A549 (cell line): ENCODE measurements around the gene CREB3L1. TPM values are rescaled to one million over a fixed set of nuclear protein-coding genes. Genes with fewer than 3 reads are reported as not detected.

ENCODE experiments used
- ATAC-seq, 2 experiments: fragments of 200-7000 bp in 1 of 2; fragments of >200 bp in 1 of 2; cut with Nextera tagmentation in 1 of 2; cut with Tn5 transposase in 1 of 2; 3 replicates each; pipeline versions ENCODE4 v1.8.0 to v1.9.1; 2018 to 2020; ENCODE audit warnings: mild to moderate bottlenecking in 1 of 2, moderate library complexity in 1 of 2
- CTCF ChIA-PET: fragments of 300-600 bp; sonication (Branson Sonifier 250); formaldehyde crosslinking; extraction: SDS; loops from one replicate; lab custom pipeline; 2021; ENCODE audit warnings: antibody characterized with exemption, inconsistent platforms; lab: Yijun Ruan, JAX
- POLR2A ChIA-PET: fragments of 350-600 bp; formaldehyde crosslinking; extraction: SDS; loops from one replicate; lab custom pipeline; 2021; ENCODE audit warnings: antibody characterized with exemption, inconsistent platforms; lab: Yijun Ruan, JAX
- DNase-seq, 2 experiments: peaks; one replicate each; pipeline versions ENCODE4 v3.0.0 to v3.0.0-alpha.2; 2011 to 2016; ENCODE audit warnings: low read depth in 1 of 2, low spot score in 1 of 2
- FAIRE-seq: peaks from 2 replicates; lab custom pipeline; 2011; peaks lifted over from hg19 to GRCh38; lab: Jason Lieb, UNC
- H3K27ac ChIP-seq, 2 experiments: fragments of >200 bp; sonication (Bioruptor Twin); formaldehyde crosslinking; 3 replicates each; pipeline ENCODE4 v1.5.1; 2016 to 2017
- H3K4me1 ChIP-seq: fragments of >200 bp; sonication (Bioruptor Twin); formaldehyde crosslinking; 3 replicates; pipeline ENCODE4 v1.6.1; 2016
- H3K4me2 ChIP-seq: fragments of >200 bp; sonication (Bioruptor Twin); formaldehyde crosslinking; 3 replicates; pipeline ENCODE4 v1.6.1; 2016
- H3K4me3 ChIP-seq: fragments of >200 bp; sonication (Bioruptor Twin); formaldehyde crosslinking; 3 replicates; pipeline ENCODE4 v1.5.1; 2016
- H3K9me3 ChIP-seq: fragments of >200 bp; sonication (Bioruptor Twin); formaldehyde crosslinking; 3 replicates; pipeline ENCODE4 v1.6.1; 2016
- CHD4 ChIP-seq: fragments of 200-600 bp; sonication (generic); IDR thresholded peaks from 2 replicates; pipeline ENCODE4 v1.6.1; 2016; ENCODE audit warnings: antibody characterized with exemption, mild to moderate bottlenecking, borderline replicate concordance
- EHMT2 ChIP-seq: fragments of 200-600 bp; sonication (generic); IDR thresholded peaks from 2 replicates; pipeline ENCODE4 v1.6.1; 2016; ENCODE audit warnings: antibody characterized with exemption, low read depth, mild to moderate bottlenecking, moderate library complexity
- EP300 ChIP-seq, 2 experiments: fragments of >200 bp; sonication (Bioruptor Twin); formaldehyde crosslinking; IDR thresholded peaks; 2 replicates in 1 of 2; 3 replicates in 1 of 2; pipeline ENCODE4 v1.6.1; 2016 to 2017
- ESRRA ChIP-seq: fragments of 150-350 bp; IDR thresholded peaks from 2 replicates; pipeline ENCODE4 v1.6.1; 2014; ENCODE audit warnings: mild to moderate bottlenecking, low read length, borderline replicate concordance
- HDAC2 ChIP-seq: fragments of 200-600 bp; sonication (generic); IDR thresholded peaks from 2 replicates; pipeline ENCODE4 v1.6.1; 2016
- HEYL ChIP-seq: fragments of 250-450 bp; sonication (Bioruptor Pico); IDR thresholded peaks from 2 replicates; pipeline ENCODE4 v1.8.0; 2021; ENCODE audit warnings: mild to moderate bottlenecking, moderate library complexity
- HOXB5 ChIP-seq: fragments of 250-450 bp; sonication (Bioruptor Pico); IDR thresholded peaks from 2 replicates; pipeline ENCODE4 v1.5.0; 2020; ENCODE audit warnings: mild to moderate bottlenecking, moderate library complexity
- JUN ChIP-seq, 2 experiments: fragments of >200 bp; sonication (Bioruptor Twin); formaldehyde crosslinking; IDR thresholded peaks; 2 replicates in 1 of 2; 3 replicates in 1 of 2; pipeline ENCODE4 v1.6.1; 2016 to 2017
- JUNB ChIP-seq: fragments of >200 bp; sonication (Bioruptor Twin); formaldehyde crosslinking; IDR thresholded peaks from 2 replicates; pipeline ENCODE4 v1.6.1; 2016
- NPAS2 ChIP-seq: fragments of 250-450 bp; sonication (Bioruptor Pico); IDR thresholded peaks from 2 replicates; pipeline ENCODE4 v1.8.0; 2022; ENCODE audit warnings: mild to moderate bottlenecking, moderate library complexity, borderline replicate concordance
- RAD21 ChIP-seq, 2 experiments: fragments of >200 bp in 1 of 2; sonication (Bioruptor Twin) in 1 of 2; formaldehyde crosslinking in 1 of 2; IDR thresholded peaks in 1 of 2; conservative IDR thresholded peaks in 1 of 2; 2 replicates in 1 of 2; 3 replicates in 1 of 2; pipeline ENCODE4 v1.6.1; 2012 to 2018; ENCODE audit warnings: inconsistent platforms in 1 of 2
- RARB ChIP-seq: fragments of 250-450 bp; sonication (Bioruptor Pico); IDR thresholded peaks from 2 replicates; pipeline ENCODE4 v1.8.0; 2021; ENCODE audit warnings: mild to moderate bottlenecking, moderate library complexity
- RCOR1 ChIP-seq: fragments of 150-350 bp; IDR thresholded peaks from 2 replicates; pipeline ENCODE4 v1.6.1; 2014; ENCODE audit warnings: antibody characterized with exemption, low read length, low read depth
- RNF2 ChIP-seq: fragments of 200-600 bp; sonication (generic); IDR thresholded peaks from 2 replicates; pipeline ENCODE4 v1.6.1; 2016; ENCODE audit warnings: low read depth, mild to moderate bottlenecking, antibody characterized with exemption, moderate library complexity, borderline replicate concordance
- SMC3 ChIP-seq: fragments of >200 bp; sonication (Bioruptor Twin); formaldehyde crosslinking; IDR thresholded peaks from 3 replicates; pipeline ENCODE4 v1.6.1; 2018; ENCODE audit warnings: inconsistent platforms
- TP53 ChIP-seq: fragments of 250-450 bp; sonication (Bioruptor Pico); IDR thresholded peaks from 2 replicates; pipeline ENCODE4 v1.5.0; 2021; ENCODE audit warnings: mild to moderate bottlenecking, moderate library complexity
- ZFP36 ChIP-seq: fragments of 450-650 bp; IDR thresholded peaks from 2 replicates; pipeline ENCODE4 v1.6.1; 2014; ENCODE audit warnings: borderline replicate concordance; ENCODE audit not compliant: partially characterized antibody
- ZNF302 ChIP-seq: fragments of 250-450 bp; sonication (Bioruptor Pico); IDR thresholded peaks from 2 replicates; pipeline ENCODE4 v1.9.0; 2021; ENCODE audit warnings: inconsistent platforms, mild to moderate bottlenecking, moderate library complexity
- WGBS: methylation state at CpG from one replicate; pipeline ENCODE4 v1.1.6; 2017; ENCODE audit errors: missing lambda C conversion rate; 5-methylcytosine and 5-hydroxymethylcytosine counted together
- polyA plus RNA-seq, 4 experiments: library from polyadenylated mRNA; depleted of rRNA in 3 of 4; stranded (reverse); fragments of >200 nt; fragmentation: RNase III in 1 of 4; extraction: RNeasy Plus Mini Kit Qiagen cat#74134 plus additional on column Dnase treatment in 1 of 4; gene quantifications; 2 replicates in 3 of 4; 3 replicates in 1 of 4; pipeline ENCODE4 v1.2.3, GENCODE V29; 2011 to 2017
- TF ChIP-seq, protein P1 (sequence below): IDR thresholded peaks from 2 replicates; pipeline ENCODE4 v1.6.1; 2012
- TF ChIP-seq, protein P2 (sequence below): fragments of 150-350 bp; IDR thresholded peaks from 2 replicates; pipeline ENCODE4 v1.6.1; 2014; ENCODE audit warnings: low read depth, mild to moderate bottlenecking, low read length
- TF ChIP-seq, protein P3 (sequence below): fragments of 450-650 bp; IDR thresholded peaks from 2 replicates; pipeline ENCODE4 v1.6.1; 2014; ENCODE audit warnings: antibody characterized with exemption
- TF ChIP-seq, protein P4 (sequence below): IDR thresholded peaks from 2 replicates; pipeline ENCODE4 v1.6.1; 2012
- TF ChIP-seq, protein P5 (sequence below): IDR thresholded peaks from 2 replicates; pipeline ENCODE4 v1.6.1; 2012; ENCODE audit warnings: low read depth, borderline replicate concordance

Gene CREB3L1
- polyA plus RNA-seq, 2 of the 4 experiments (the other 2 are of a cell fraction), result 0.61 to 2.3 TPM

DNA sequence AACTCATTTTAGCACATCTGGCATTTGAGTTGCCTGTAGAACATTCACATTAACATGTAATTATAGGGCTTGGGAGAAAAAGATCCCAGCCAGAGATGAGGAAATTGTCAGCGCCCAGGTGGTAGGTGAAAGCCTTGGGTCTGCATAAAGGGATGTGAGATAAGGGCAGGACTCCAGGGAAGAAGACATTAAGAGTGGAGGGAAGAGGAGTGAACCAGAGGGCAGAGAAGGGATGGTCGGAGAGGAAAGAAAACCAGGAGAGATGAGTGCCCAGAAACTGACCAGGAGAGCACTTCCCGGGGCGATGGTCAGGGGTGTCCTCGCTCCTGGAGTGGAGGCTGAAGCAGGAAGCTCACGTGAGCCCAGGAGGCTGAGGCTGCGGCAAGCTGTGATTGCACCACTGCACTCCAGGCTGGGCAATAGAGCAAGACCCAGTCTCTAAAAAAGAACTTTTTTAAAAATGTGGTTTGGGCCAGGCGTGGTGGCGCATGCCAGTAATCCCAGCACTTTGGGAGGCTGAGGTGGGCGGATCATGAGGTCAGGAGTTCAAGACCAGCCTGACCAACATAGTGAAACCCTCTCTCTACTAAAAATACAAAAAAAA lies 49.5 kb downstream of the CREB3L1 start:
- ChIA-PET CTCF (interaction anchor here (0.6 to 2.5 kb wide), 4 partner anchors 18 to 87 kb away, joined by 3 to 8 read pairs (median 6); no protein-coding TSS in a partner anchor), POLR2A (no interaction called here)
- WGBS, result 58% methylated on average over 10 of the region's 10 CpGs
- ATAC-seq (no peak), FAIRE-seq (no peak), DNase-seq (no peak)
- TF ChIP-seq RAD21 (conservative IDR thresholded peaks at IDR 0.05 in 1 of 2, IDR thresholded peaks at IDR 0.05 in 1 of 2) (no peak), HDAC2 (no peak), ZFP36 (no peak), RCOR1 (no peak), EHMT2 (no peak), HOXB5 (no peak), EP300 (IDR thresholded peaks at IDR 0.05) (no peak), HEYL (CRISPR knock-in tag) (no peak), TP53 (no peak), RARB (CRISPR knock-in tag) (no peak), ESRRA (no peak), JUN (IDR thresholded peaks at IDR 0.05) (no peak), CHD4 (no peak)
- TF ChIP-seq, protein P1, sequence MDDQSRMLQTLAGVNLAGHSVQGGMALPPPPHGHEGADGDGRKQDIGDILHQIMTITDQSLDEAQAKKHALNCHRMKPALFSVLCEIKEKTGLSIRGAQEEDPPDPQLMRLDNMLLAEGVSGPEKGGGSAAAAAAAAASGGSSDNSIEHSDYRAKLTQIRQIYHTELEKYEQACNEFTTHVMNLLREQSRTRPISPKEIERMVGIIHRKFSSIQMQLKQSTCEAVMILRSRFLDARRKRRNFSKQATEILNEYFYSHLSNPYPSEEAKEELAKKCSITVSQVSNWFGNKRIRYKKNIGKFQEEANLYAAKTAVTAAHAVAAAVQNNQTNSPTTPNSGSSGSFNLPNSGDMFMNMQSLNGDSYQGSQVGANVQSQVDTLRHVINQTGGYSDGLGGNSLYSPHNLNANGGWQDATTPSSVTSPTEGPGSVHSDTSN, result no peak
- TF ChIP-seq, protein P2, sequence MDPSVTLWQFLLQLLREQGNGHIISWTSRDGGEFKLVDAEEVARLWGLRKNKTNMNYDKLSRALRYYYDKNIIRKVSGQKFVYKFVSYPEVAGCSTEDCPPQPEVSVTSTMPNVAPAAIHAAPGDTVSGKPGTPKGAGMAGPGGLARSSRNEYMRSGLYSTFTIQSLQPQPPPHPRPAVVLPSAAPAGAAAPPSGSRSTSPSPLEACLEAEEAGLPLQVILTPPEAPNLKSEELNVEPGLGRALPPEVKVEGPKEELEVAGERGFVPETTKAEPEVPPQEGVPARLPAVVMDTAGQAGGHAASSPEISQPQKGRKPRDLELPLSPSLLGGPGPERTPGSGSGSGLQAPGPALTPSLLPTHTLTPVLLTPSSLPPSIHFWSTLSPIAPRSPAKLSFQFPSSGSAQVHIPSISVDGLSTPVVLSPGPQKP, result no peak
- TF ChIP-seq, protein P3, sequence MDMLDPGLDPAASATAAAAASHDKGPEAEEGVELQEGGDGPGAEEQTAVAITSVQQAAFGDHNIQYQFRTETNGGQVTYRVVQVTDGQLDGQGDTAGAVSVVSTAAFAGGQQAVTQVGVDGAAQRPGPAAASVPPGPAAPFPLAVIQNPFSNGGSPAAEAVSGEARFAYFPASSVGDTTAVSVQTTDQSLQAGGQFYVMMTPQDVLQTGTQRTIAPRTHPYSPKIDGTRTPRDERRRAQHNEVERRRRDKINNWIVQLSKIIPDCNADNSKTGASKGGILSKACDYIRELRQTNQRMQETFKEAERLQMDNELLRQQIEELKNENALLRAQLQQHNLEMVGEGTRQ, result no peak
- TF ChIP-seq, protein P4, sequence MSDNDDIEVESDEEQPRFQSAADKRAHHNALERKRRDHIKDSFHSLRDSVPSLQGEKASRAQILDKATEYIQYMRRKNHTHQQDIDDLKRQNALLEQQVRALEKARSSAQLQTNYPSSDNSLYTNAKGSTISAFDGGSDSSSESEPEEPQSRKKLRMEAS, result no peak
- Histone ChIP-seq H3K4me3 (no peak overlapping the region), H3K4me1 (no peaks in the 10 kb centered on the region), H3K9me3 (no peaks in the 10 kb centered on the region), H3K4me2 (no peak overlapping the region), H3K27ac (no peak overlapping the region)

DNA sequence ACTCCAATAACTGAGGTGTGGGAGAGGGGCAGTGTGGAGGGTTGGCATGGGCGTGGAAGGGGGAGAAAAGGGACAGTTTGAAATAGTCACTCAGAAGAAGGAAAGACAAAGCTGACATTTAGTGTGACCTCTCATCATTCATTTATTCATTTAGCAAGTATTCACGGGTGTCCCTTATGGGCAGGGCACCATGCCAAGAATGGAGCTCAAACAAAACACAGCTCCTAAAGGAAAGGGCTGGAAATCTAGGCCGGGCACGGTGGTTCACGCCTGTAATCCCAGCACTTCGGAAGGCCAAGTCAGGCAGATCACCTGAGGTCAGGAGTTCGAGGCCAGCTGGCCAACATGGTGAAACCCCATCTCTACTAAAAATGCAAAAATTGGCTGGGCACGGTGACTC lies 50.4 kb downstream of the CREB3L1 start:
- WGBS, result 56% methylated on average over 8 of the region's 8 CpGs
- Histone ChIP-seq H3K4me3 (no peak overlapping the region), H3K4me2 (no peak overlapping the region), H3K9me3 (no peaks in the 10 kb centered on the region), H3K27ac (no peak overlapping the region), H3K4me1 (no peaks in the 10 kb centered on the region)
- ATAC-seq (no peak), DNase-seq (no peak), FAIRE-seq (no peak)
- TF ChIP-seq RNF2, result no peak
- TF ChIP-seq NPAS2 (CRISPR knock-in tag), result no peak
- TF ChIP-seq JUNB, result no peak
- no peak for TF ChIP-seq ZNF302 (CRISPR knock-in tag)
- TF ChIP-seq, protein P5, sequence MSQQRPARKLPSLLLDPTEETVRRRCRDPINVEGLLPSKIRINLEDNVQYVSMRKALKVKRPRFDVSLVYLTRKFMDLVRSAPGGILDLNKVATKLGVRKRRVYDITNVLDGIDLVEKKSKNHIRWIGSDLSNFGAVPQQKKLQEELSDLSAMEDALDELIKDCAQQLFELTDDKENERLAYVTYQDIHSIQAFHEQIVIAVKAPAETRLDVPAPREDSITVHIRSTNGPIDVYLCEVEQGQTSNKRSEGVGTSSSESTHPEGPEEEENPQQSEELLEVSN, result no peak
- TF ChIP-seq SMC3, result no peak
- ChIA-PET POLR2A (interaction anchor here (1.4 kb wide), 1 partner anchor 84 kb away, joined by 6 read pairs; no protein-coding TSS in a partner anchor), CTCF (interaction anchor here (0.7 to 4.1 kb wide), 8 partner anchors 10 to 89 kb away, joined by 3 to 27 read pairs (median 5); no protein-coding TSS in a partner anchor)
